Measurements from ENCODE around the gene HGFAC.

- TF ChIP-seq CTCF (IDR thresholded peaks at IDR 0.05) (no peak), POLR2AphosphoS5 (IDR thresholded peaks at IDR 0.05) (no peak), POLR2A (IDR thresholded peaks at IDR 0.05) (no peak), EP300 (IDR thresholded peaks at IDR 0.05) (no peak)
Measured at GRCh38 chr4:3427706-3428446, 13.9 kb upstream of the HGFAC start.

Measured in upper lobe of left lung (tissue), 4 donors.